Upper lobe of left lung (tissue), 4 donors: Measurements from ENCODE around the gene GRIN1.
"Not testable (repeated sequence)": the region's sequence is repeated elsewhere in the genome, so short reads cannot be mapped to it uniquely, and the experiment has no call there.

Source experiments
- POLR2AphosphoS5 ChIP-seq, 2 donors: sonication (generic); formaldehyde crosslinking; IDR thresholded peaks; one replicate each; pipeline ENCODE4 v1.5.1; 2017; ENCODE audit warnings: antibody characterized with exemption in 2 of 2
- TF ChIP-seq, protein P1 (sequence below), 6 experiments: fragments of 450-650 bp in 4 of 6; fragments of 200-600 bp in 2 of 6; sonication (generic) in 2 of 6; IDR thresholded peaks; one replicate each; pipeline ENCODE4 v1.5.1; 2016 to 2019; ENCODE audit warnings: antibody characterized with exemption in 6 of 6

DNA sequence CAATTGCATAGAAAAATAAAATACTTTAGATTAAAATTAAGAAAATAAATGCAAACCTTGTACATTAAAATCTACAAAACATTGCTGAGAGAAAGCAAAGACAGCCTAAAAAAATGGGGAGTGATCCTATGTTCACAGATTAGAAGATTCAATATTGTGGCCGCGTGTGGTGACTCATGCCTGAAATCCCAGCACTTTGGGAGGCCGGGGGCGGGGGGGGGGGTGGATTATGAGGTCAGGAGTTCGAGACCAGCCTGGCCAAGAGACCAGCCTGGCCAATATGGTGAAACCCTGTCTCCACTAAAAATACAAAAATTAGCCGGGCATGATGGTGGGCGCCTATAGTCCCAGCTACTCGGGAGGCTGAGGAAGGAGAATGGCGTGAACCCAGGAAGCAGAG lies 3.8 kb upstream of the GRIN1 start:
- TF ChIP-seq, protein P1, sequence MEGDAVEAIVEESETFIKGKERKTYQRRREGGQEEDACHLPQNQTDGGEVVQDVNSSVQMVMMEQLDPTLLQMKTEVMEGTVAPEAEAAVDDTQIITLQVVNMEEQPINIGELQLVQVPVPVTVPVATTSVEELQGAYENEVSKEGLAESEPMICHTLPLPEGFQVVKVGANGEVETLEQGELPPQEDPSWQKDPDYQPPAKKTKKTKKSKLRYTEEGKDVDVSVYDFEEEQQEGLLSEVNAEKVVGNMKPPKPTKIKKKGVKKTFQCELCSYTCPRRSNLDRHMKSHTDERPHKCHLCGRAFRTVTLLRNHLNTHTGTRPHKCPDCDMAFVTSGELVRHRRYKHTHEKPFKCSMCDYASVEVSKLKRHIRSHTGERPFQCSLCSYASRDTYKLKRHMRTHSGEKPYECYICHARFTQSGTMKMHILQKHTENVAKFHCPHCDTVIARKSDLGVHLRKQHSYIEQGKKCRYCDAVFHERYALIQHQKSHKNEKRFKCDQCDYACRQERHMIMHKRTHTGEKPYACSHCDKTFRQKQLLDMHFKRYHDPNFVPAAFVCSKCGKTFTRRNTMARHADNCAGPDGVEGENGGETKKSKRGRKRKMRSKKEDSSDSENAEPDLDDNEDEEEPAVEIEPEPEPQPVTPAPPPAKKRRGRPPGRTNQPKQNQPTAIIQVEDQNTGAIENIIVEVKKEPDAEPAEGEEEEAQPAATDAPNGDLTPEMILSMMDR (IDR thresholded peaks at IDR 0.05): not testable (repeated sequence)
- not testable (repeated sequence) for TF ChIP-seq POLR2AphosphoS5 (IDR thresholded peaks at IDR 0.05)
